Measurements from ENCODE around the gene ADCYAP1R1. TPM values are rescaled to one million over a fixed set of nuclear protein-coding genes. Genes with fewer than 3 reads are reported as not detected.

Gene ADCYAP1R1
- total and polyA plus RNA-seq, 10 donors: 0.04 to 5.6 (median 0.50) TPM

DNA sequence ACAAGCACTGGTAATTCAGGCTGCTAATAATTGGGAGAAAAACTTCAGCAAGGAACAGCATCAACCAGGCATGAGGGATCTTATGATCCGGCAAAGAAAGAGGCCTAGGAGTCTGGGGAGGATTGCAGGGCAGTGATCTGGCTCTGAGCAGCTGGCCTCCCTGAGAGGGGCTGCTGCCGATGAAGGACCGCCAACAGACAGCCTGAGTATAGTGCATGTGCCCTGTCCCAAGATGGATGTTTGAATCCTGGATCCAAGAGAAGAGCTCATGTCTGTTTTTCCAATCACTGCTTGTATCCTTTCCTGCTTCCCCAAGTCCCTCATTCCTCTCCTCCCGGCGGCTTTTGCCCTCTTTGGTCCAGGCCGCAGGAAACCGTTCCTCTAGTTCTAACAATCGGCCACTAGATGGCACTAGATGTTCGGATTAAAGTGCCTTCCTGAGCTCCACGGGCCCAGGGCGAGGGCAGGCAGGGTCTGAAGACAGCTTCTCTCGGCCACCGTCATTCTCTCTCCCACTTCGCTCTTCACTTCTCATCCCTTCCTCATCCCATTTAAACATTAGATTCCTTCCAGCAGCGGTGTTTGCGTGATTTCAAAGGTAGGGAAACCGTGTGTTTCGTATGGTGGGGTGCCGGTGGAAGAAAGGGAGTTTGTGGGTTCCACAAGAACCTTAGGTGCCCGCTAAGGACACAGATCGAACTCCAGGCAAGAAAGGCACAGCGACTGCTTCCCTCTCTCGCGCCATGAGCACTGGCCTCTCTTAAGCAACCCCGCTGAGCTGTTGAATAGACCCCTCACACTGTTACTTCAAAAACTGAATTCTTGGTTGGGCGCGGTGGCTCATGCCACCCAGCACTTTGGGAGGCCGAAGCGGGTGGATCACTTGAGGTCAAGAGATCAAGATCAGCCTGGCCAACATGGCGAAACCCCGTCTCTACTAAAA is 82.4 kb downstream of the ADCYAP1R1 start:
- peak overlapping the region in 2 of 8 donors; percentile 0 to 22 for H3K27ac ChIP-seq
- WGBS, 5 donors: 48 to 52% (median 50%) methylated on average over 31 of the region's 31 CpGs
- H3K36me3 ChIP-seq: no peaks in the 10 kb centered on the region
- intact Hi-C loops (cut with DNase I; ENCODE audit: low total_unique reads): loop anchor here (5.0 kb wide), 1 partner anchor 603 kb away; no protein-coding TSS in a partner anchor
- H3K9me3 ChIP-seq: no peaks in the 10 kb centered on the region
- DNase-seq: no peak
- H3K27me3 ChIP-seq (replicated peaks in 1 of 7): peaks cover 0 to 6% (median 0%) of the 10 kb centered on the region in 7 donors
- TF ChIP-seq POLR2A (IDR thresholded peaks at IDR 0.05): no peak
- TF ChIP-seq CTCF (IDR thresholded peaks at IDR 0.05 in 8 of 11, conservative IDR thresholded peaks at IDR 0.05 in 3 of 11): peak; percentile 17 to 80 (median 60)
- H3K4me1 ChIP-seq: peaks cover 0 to 12% (median 0%) of the 10 kb centered on the region in 6 donors
- H3K4me3 ChIP-seq: no peak overlapping the region

DNA sequence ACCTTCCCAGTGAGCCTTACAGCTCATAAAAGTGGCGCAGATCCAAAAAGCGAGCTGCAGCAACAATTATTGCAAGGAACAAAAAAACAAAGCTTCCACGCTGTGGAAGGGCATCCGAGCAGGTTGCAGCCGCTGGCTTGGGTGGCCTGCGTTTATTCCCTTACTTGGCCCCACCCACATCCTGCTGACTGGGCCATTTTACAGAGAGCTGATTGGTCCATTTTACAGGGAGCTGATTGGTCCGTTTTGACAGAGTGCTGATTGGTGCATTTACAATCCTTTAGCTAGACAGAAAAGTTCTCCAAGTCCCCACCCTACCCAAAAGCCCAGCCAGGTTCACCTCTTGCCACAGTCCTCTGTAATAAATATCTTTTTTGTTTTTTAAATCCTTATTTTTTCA is 85.1 kb downstream of the ADCYAP1R1 start:
- H3K27me3 ChIP-seq (replicated peaks in 1 of 7): peaks cover 0 to 6% (median 0%) of the 10 kb centered on the region in 7 donors
- no peak overlapping the region for H3K27ac ChIP-seq
- peaks cover 0 to 12% (median 0%) of the 10 kb centered on the region in 6 donors for H3K4me1 ChIP-seq
- intact Hi-C loops (cut with DNase I; ENCODE audit: low total_unique reads): no loop called here
- no peaks in the 10 kb centered on the region for H3K9me3 ChIP-seq
- WGBS, 5 donors: 83 to 92% (median 87%) methylated on average over 7 of the region's 7 CpGs
- H3K36me3 ChIP-seq: no peaks in the 10 kb centered on the region
- no peak for DNase-seq
- TF ChIP-seq POLR2AphosphoS5 (IDR thresholded peaks at IDR 0.05) (no peak), POLR2A (IDR thresholded peaks at IDR 0.05) (no peak), CTCF (IDR thresholded peaks at IDR 0.05 in 8 of 11, conservative IDR thresholded peaks at IDR 0.05 in 3 of 11) (no peak)
- no peak overlapping the region for H3K4me3 ChIP-seq

DNA sequence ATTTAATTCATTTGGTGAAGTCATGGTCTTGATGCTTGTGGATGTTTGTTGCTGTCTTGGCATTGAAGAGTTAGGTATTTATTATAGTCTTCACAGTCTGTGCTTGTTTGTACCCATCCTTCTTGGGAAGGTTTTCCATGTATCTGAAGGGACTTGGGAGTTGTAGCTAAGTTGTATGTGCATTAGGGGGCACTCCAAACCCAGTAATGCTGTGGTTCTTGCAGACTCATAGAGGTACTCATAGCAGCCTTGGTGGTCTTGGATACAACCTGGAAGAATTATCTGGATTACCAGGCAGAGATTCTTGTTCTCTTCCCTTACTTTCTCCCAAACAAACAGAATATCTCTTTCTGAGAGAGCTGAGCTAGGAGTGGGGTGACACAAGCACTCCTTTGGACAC is 93.2 kb downstream of the ADCYAP1R1 start:
- no peaks in the 10 kb centered on the region for H3K4me1 ChIP-seq
- no peak overlapping the region for H3K27ac ChIP-seq
- no peak overlapping the region for H3K4me3 ChIP-seq
- TF ChIP-seq CTCF (IDR thresholded peaks at IDR 0.05 in 8 of 11, conservative IDR thresholded peaks at IDR 0.05 in 3 of 11): no peak
- no peak for TF ChIP-seq POLR2AphosphoS5 (IDR thresholded peaks at IDR 0.05)
- TF ChIP-seq POLR2A (IDR thresholded peaks at IDR 0.05): no peak
- no peak for DNase-seq
- intact Hi-C loops (cut with DNase I; ENCODE audit: low total_unique reads): no loop called here
- H3K27me3 ChIP-seq (replicated peaks in 1 of 7): peaks cover 0 to 16% (median 0%) of the 10 kb centered on the region in 7 donors
- H3K36me3 ChIP-seq: no peaks in the 10 kb centered on the region
- peaks cover 0 to 10% (median 0%) of the 10 kb centered on the region in 8 donors for H3K9me3 ChIP-seq

GRCh38 chr7:31146030-31146429 is 93.9 kb downstream of the ADCYAP1R1 start:
- Histone ChIP-seq H3K27me3 (replicated peaks in 1 of 7) (peaks cover 0 to 16% (median 0%) of the 10 kb centered on the region in 7 donors), H3K9me3 (peaks cover 0 to 10% (median 0%) of the 10 kb centered on the region in 8 donors), H3K36me3 (no peaks in the 10 kb centered on the region), H3K27ac (no peak overlapping the region), H3K4me1 (no peaks in the 10 kb centered on the region), H3K4me3 (no peak overlapping the region)
- TF ChIP-seq POLR2A (IDR thresholded peaks at IDR 0.05) (no peak), CTCF (IDR thresholded peaks at IDR 0.05 in 8 of 11, conservative IDR thresholded peaks at IDR 0.05 in 3 of 11) (no peak), POLR2AphosphoS5 (IDR thresholded peaks at IDR 0.05) (no peak)
- DNase-seq: no peak
- 31 to 74% (median 51%) methylated on average over 1 of the region's 1 CpG for WGBS, 5 donors
- intact Hi-C loops (cut with DNase I; ENCODE audit: low total_unique reads): no loop called here
